T-helper 1 cell treated with Interleukin-12 subunit alpha and Interleukin-12 subunit beta and Interleukin-4 antibody, amounts not matched to agents 30 μg/mL and 1 μg/mL, for 36 hours (primary cell): ENCODE results near the gene ANO2.

Source experiments
- H3K27ac Mint-ChIP-seq: one replicate; pipeline ENCODE4 v1.8.0; 2021; ENCODE audit warnings: mild to moderate bottlenecking, mixed read lengths
- H3K27me3 Mint-ChIP-seq: one replicate; pipeline ENCODE4 v1.8.0; 2021; ENCODE audit warnings: low read depth, mixed read lengths
- H3K36me3 Mint-ChIP-seq: one replicate; pipeline ENCODE4 v1.8.0; 2021; ENCODE audit warnings: low read depth, mixed read lengths
- H3K4me1 Mint-ChIP-seq: one replicate; pipeline ENCODE4 v1.8.0; 2021; ENCODE audit warnings: low read depth, mixed read lengths
- H3K4me3 Mint-ChIP-seq: one replicate; pipeline ENCODE4 v1.8.0; 2021; ENCODE audit warnings: mild to moderate bottlenecking, moderate library complexity, mixed read lengths
- H3K9me3 Mint-ChIP-seq: one replicate; pipeline ENCODE4 v1.8.0; 2021; ENCODE audit warnings: mixed read lengths

ANO2 gene

GRCh38 chr12:5648692-5649359 lies 296.2 kb downstream of the ANO2 start:
- Mint-ChIP-seq H3K27me3 (peaks cover 7% of the 10 kb centered on the region), H3K9me3 (no peaks in the 10 kb centered on the region), H3K36me3 (no peaks in the 10 kb centered on the region), H3K27ac (no peak overlapping the region), H3K4me3 (no peak overlapping the region), H3K4me1 (no peaks in the 10 kb centered on the region)

GRCh38 chr12:5643266-5643665 lies 301.8 kb downstream of the ANO2 start:
- Mint-ChIP-seq H3K27me3 (peaks cover 3% of the 10 kb centered on the region), H3K9me3 (no peaks in the 10 kb centered on the region), H3K4me3 (no peak overlapping the region), H3K36me3 (no peaks in the 10 kb centered on the region), H3K4me1 (no peaks in the 10 kb centered on the region), H3K27ac (no peak overlapping the region)

- Mint-ChIP-seq H3K36me3 (no peaks in the 10 kb centered on the region), H3K4me1 (no peaks in the 10 kb centered on the region)
These were observed 307.4 kb downstream of the ANO2 start for GRCh38 chr12:5637698-5638097.

GRCh38 chr12:5636907-5637306 lies 308.2 kb downstream of the ANO2 start:
- Mint-ChIP-seq H3K36me3 (no peaks in the 10 kb centered on the region), H3K27ac (no peak overlapping the region), H3K27me3 (no peaks in the 10 kb centered on the region), H3K4me1 (no peaks in the 10 kb centered on the region), H3K4me3 (no peak overlapping the region), H3K9me3 (no peaks in the 10 kb centered on the region)

More at GRCh38 chr12:5637698-5638097, 307.4 kb downstream of the ANO2 start:
- Mint-ChIP-seq H3K27me3 (peaks cover 3% of the 10 kb centered on the region), H3K27ac (no peak overlapping the region), H3K9me3 (no peaks in the 10 kb centered on the region), H3K4me3 (no peak overlapping the region)

DNA sequence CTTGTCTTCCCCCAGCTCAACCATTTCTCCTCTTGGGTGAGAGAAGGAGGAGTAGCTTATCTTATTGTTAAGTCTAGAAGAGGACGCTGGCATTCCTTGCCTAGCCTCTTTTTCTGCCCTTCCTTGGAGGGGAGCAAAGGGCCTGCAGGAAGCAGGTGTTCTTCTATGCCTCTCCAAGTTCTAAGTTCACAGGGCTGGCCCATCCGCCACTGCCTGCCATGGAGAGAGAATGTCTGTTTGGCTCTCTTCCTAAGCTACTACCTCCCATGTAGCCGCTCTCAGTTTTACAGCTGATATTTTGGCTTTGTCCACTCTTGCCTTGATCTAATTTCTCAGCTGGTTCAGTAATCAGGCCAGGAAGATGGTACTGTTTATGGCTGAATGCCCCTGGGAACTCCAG lies 312.0 kb downstream of the ANO2 start:
- Mint-ChIP-seq H3K9me3 (no peaks in the 10 kb centered on the region), H3K4me3 (no peak overlapping the region), H3K27ac (no peak overlapping the region), H3K4me1 (no peaks in the 10 kb centered on the region), H3K36me3 (no peaks in the 10 kb centered on the region), H3K27me3 (no peaks in the 10 kb centered on the region)

DNA sequence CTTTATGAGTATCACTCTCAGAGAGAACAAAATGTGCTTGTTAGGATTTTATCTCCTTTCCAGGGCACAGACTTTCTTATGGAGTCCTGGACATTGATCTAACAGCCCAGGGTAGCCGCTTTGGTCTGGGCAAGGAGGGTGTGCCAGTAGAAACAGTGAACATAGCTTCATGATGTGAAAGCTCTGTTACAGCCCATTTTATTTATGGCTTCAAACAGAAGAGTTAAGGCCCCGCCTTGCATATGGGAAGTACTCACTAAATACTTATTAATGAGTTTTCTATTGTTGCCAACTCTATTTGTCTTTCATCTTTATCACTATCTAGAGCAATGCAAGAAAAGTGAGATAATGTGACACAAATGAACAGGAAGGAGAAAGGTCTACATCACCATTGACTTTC lies 312.6 kb downstream of the ANO2 start:
- H3K27me3 Mint-ChIP-seq = no peaks in the 10 kb centered on the region
- no peaks in the 10 kb centered on the region for H3K9me3 Mint-ChIP-seq
- H3K27ac Mint-ChIP-seq = no peak overlapping the region
- H3K4me3 Mint-ChIP-seq = no peak overlapping the region
- no peaks in the 10 kb centered on the region for H3K36me3 Mint-ChIP-seq
- H3K4me1 Mint-ChIP-seq = no peaks in the 10 kb centered on the region

GRCh38 chr12:5631497-5631896 lies 313.6 kb downstream of the ANO2 start:
- Mint-ChIP-seq H3K9me3 (no peaks in the 10 kb centered on the region), H3K4me1 (no peaks in the 10 kb centered on the region), H3K4me3 (no peak overlapping the region), H3K27me3 (no peaks in the 10 kb centered on the region), H3K36me3 (no peaks in the 10 kb centered on the region), H3K27ac (no peak overlapping the region)

DNA sequence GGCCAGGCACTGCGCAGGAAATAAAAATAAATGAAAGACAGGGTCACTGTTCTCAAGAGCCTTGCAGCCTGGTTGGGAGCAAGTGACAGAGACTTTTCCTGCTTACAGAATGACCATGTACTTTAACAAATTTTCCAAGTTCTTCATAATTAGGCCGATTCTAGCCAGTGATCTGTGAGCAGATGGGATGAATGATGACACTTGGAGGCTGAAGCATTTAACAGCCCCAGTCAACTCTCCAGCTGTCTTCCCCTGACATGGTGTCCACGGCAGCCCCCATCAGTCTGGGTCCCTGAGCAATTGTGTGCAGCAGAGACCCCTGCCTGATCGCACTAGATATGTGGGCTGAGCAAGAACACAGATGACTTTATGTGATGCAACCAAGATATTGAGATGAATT lies 314.3 kb downstream of the ANO2 start:
- no peaks in the 10 kb centered on the region for H3K9me3 Mint-ChIP-seq
- H3K36me3 Mint-ChIP-seq = no peaks in the 10 kb centered on the region
- H3K27ac Mint-ChIP-seq = no peak overlapping the region
- no peaks in the 10 kb centered on the region for H3K27me3 Mint-ChIP-seq
- no peaks in the 10 kb centered on the region for H3K4me1 Mint-ChIP-seq
- H3K4me3 Mint-ChIP-seq = no peak overlapping the region

DNA sequence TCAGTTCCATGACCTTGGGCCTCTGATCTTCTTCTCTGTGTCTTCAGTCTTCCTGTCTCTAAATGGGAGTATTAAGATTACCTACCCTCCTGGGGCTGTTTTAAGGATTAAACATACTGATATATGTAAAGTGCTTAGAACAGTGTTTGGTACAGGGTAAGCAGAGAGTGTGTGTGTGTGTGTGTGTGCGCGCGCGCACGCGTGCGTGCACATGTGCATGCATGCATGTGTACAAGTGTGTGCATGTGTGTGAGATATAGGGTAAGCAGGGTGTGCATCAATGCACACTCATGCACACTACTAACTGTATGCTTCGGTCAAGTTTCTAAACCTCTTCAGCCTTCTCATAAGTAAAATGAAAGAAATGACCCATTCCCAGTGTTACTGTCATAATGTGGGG lies 316.6 kb downstream of the ANO2 start:
- no peak overlapping the region for H3K4me3 Mint-ChIP-seq
- no peaks in the 10 kb centered on the region for H3K4me1 Mint-ChIP-seq
- no peaks in the 10 kb centered on the region for H3K36me3 Mint-ChIP-seq
- no peak overlapping the region for H3K27ac Mint-ChIP-seq
- H3K9me3 Mint-ChIP-seq = no peaks in the 10 kb centered on the region
- no peaks in the 10 kb centered on the region for H3K27me3 Mint-ChIP-seq

- H3K27me3 Mint-ChIP-seq = no peaks in the 10 kb centered on the region
- H3K9me3 Mint-ChIP-seq = no peaks in the 10 kb centered on the region
- H3K27ac Mint-ChIP-seq = no peak overlapping the region
These were observed 317.9 kb downstream of the ANO2 start for GRCh38 chr12:5627053-5627630.

DNA sequence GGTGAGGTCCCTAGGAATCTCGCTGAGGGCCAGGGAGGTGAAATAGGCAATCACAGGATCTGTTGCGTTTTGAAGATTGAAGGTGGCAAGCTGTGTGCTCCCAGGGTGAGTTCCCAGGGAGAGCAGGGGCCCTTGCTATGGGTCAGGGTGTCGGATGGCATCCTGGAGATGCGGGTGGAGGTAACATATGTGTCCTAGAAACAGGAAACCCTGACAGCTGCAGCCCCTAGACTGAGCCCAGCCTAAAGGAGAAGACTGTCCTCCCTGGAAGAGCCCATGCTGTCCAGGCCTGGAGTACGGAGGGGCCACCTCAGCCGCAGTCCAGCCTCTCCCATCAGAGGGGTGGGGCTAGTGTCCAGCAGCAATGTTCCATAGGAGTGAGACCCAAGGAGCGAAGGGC lies 318.9 kb downstream of the ANO2 start:
- Mint-ChIP-seq H3K36me3 (no peaks in the 10 kb centered on the region), H3K9me3 (no peaks in the 10 kb centered on the region), H3K4me3 (no peak overlapping the region), H3K4me1 (no peaks in the 10 kb centered on the region), H3K27ac (no peak overlapping the region), H3K27me3 (no peaks in the 10 kb centered on the region)

More at GRCh38 chr12:5627053-5627630, 317.9 kb downstream of the ANO2 start:
- no peak overlapping the region for H3K4me3 Mint-ChIP-seq
- H3K36me3 Mint-ChIP-seq = no peaks in the 10 kb centered on the region
- H3K4me1 Mint-ChIP-seq = no peaks in the 10 kb centered on the region

- H3K4me3 Mint-ChIP-seq = no peak overlapping the region
- no peaks in the 10 kb centered on the region for H3K36me3 Mint-ChIP-seq
- no peaks in the 10 kb centered on the region for H3K27me3 Mint-ChIP-seq
- H3K27ac Mint-ChIP-seq = no peak overlapping the region
- no peaks in the 10 kb centered on the region for H3K9me3 Mint-ChIP-seq
- no peaks in the 10 kb centered on the region for H3K4me1 Mint-ChIP-seq
These were observed 320.4 kb downstream of the ANO2 start for GRCh38 chr12:5624486-5625272.

DNA sequence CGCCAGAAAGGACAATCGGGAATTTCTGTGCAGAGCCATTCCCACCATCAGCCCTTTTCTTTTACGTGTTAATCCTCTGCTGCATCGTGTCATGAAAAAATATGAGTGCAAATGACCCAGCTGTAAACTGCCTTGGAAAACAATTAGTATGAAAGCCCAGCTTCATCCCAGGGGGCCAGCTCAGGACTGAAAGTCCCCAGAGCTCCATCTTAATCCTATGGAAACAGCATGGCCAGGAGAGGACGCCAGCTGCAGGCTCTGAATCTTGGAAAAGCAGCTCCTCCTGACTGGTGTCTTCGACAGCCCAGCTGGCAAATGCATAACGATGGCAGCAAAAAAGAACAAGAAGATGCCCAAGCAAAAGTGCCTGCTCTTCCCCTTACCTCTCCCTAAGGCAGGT lies 321.6 kb downstream of the ANO2 start:
- Mint-ChIP-seq H3K9me3 (no peaks in the 10 kb centered on the region), H3K36me3 (no peaks in the 10 kb centered on the region), H3K27ac (no peak overlapping the region), H3K27me3 (no peaks in the 10 kb centered on the region), H3K4me1 (no peaks in the 10 kb centered on the region), H3K4me3 (no peak overlapping the region)

GRCh38 chr12:5622280-5622679 lies 322.8 kb downstream of the ANO2 start:
- Mint-ChIP-seq H3K27ac (no peak overlapping the region), H3K27me3 (no peaks in the 10 kb centered on the region), H3K36me3 (no peaks in the 10 kb centered on the region), H3K9me3 (no peaks in the 10 kb centered on the region), H3K4me1 (no peaks in the 10 kb centered on the region), H3K4me3 (no peak overlapping the region)

GRCh38 chr12:5621329-5621728 lies 323.7 kb downstream of the ANO2 start:
- Mint-ChIP-seq H3K4me1 (no peaks in the 10 kb centered on the region), H3K4me3 (no peak overlapping the region), H3K9me3 (no peaks in the 10 kb centered on the region), H3K27me3 (no peaks in the 10 kb centered on the region), H3K27ac (no peak overlapping the region), H3K36me3 (no peaks in the 10 kb centered on the region)
